T-helper 17 cell (primary cell): ENCODE results near the gene PRPSAP2. TPM values are rescaled to one million over a fixed set of nuclear protein-coding genes. Genes with fewer than 3 reads are reported as not detected.
"Not testable (repeated sequence)": the region's sequence is repeated elsewhere in the genome, so short reads cannot be mapped to it uniquely, and the experiment has no call there.

ENCODE experiments used
- ATAC-seq: fragments of 150-1000 bp; cut with Tn5 transposase; 2 replicates; pipeline ENCODE4 v1.10.0; 2021; ENCODE audit warnings: mild to moderate bottlenecking, moderate library complexity
- DNase-seq, 3 donors: peaks; one replicate each; pipeline versions ENCODE4 v3.0.0 to v3.0.0-alpha.2; 2020 to 2021
- H3K9me3 ChIP-seq: one replicate; pipeline ENCODE4 v1.7.0; 2013; ENCODE audit warnings: low read length, mild to moderate bottlenecking; ENCODE audit not compliant: control insufficient read depth, poor library complexity, severe bottlenecking
- H3K27ac Mint-ChIP-seq: one replicate; pipeline ENCODE4 v1.8.0; 2022; ENCODE audit warnings: mild to moderate bottlenecking, moderate library complexity, mixed read lengths
- H3K27me3 Mint-ChIP-seq: one replicate; pipeline ENCODE4 v1.8.0; 2022; ENCODE audit warnings: mixed read lengths
- H3K36me3 Mint-ChIP-seq: one replicate; pipeline ENCODE4 v1.8.0; 2022; ENCODE audit warnings: low read depth, mixed read lengths
- H3K4me1 Mint-ChIP-seq: one replicate; pipeline ENCODE4 v1.8.0; 2022; ENCODE audit warnings: mild to moderate bottlenecking, mixed read lengths
- H3K4me3 Mint-ChIP-seq: one replicate; pipeline ENCODE4 v1.8.0; 2022; ENCODE audit warnings: mild to moderate bottlenecking, moderate library complexity, mixed read lengths
- total RNA-seq, 4 donors: library from RNA in 2 of 4; stranded (reverse) in 2 of 4; gene quantifications; one replicate each; pipeline ENCODE4 v1.2.3 and lab custom pipeline; 2022 to 2026

The PRPSAP2 gene
- total RNA-seq, 2 donors from 2014 or later, result 26.3 to 27.9 TPM

DNA sequence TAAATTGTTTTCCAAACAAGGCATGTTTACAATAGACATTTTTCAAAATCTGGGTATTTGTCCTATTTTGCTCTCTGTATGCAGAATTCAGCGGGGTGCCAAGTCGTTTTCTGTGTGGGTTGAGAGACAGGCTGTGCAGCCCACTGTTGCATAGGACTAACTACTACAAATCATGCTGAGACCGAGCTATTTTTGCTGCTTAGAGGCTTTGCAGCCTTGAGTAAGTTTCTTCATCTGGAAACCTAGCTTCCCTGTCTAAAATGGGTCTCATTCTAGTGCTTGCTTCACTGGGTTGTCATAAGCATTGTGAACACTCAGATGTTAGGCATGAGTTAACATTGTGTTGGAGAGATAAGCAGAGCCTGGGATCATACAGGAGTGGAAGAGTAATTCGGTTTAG lies 1.3 kb downstream of the PRPSAP2 start:
- Mint-ChIP-seq H3K4me3 (peak overlapping the region; percentile 93), H3K4me1 (peaks cover 40% of the 10 kb centered on the region), H3K36me3 (no peaks in the 10 kb centered on the region), H3K27me3 (no peaks in the 10 kb centered on the region), H3K27ac (peak overlapping the region; percentile 87)
- ATAC-seq, result no peak
- H3K9me3 ChIP-seq, result no peaks in the 10 kb centered on the region
- DNase-seq, result no peak

DNA sequence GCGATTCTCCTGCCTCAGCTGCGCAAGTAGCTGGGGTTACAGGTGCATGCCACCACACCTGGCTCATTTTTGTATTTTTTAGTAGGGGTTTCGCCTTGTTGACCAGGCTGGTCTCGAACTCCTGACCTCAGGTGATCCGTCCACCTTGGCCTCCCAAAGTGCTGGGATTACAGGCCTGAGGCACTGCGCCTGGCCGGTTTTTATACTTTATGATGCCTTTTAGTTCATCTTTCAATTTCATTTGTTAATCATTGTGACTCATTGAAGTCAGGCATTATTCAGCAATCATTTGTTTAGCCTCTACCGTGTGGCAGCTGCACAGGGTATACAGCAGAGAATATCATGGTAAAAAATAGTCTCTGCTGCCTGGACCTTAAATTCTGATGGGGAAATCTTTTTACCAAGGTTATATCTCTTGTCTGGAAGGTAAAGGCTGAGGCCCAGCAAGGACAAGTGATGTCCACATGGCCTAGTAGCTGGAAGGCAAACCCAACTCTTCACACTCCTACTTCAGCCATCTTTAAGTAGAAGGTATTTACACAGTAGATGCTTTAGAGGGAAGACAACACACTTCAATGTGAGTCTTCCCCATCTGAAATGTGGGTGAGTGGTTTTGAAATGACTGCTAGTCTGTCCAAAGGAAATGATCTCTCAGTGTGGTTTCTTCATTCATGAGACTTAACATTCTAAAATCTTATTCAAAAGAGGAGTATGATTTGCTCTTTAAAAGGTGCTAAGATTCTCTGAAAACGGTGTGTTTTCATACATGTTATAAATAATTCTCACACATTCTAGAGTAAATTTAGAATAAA lies 2.4 kb downstream of the PRPSAP2 start:
- Mint-ChIP-seq H3K27ac (peak overlapping the region; percentile 75), H3K4me1 (peaks cover 37% of the 10 kb centered on the region), H3K36me3 (no peaks in the 10 kb centered on the region), H3K27me3 (no peaks in the 10 kb centered on the region), H3K4me3 (no peak overlapping the region)
- no peak for DNase-seq
- no peak for ATAC-seq
- no peaks in the 10 kb centered on the region for H3K9me3 ChIP-seq

DNA sequence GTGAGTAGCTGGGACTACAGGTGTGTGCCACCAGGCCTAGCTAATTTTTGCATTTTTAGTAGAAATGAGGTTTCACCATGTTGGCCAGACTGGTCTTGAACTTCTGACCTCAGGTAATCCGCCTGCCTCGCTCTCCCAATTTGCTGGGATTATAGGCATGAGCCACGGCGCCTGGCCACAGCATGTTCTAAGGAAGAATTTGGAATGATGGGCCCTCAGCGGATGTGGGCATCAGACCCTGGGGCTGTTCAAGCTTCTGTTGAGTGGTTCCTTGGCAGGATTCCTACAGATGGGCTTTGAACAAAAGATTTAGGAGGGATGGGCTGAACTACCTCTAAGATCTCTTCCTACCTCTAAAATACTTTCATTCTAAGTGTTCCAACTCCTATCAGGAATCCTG lies 4.1 kb downstream of the PRPSAP2 start:
- no peak for ATAC-seq
- no peak overlapping the region for H3K4me3 Mint-ChIP-seq
- H3K9me3 ChIP-seq, result no peaks in the 10 kb centered on the region
- no peak for DNase-seq
- H3K27ac Mint-ChIP-seq, result no peak overlapping the region
- H3K36me3 Mint-ChIP-seq, result peaks cover 4% of the 10 kb centered on the region
- peaks cover 24% of the 10 kb centered on the region for H3K4me1 Mint-ChIP-seq
- no peaks in the 10 kb centered on the region for H3K27me3 Mint-ChIP-seq

DNA sequence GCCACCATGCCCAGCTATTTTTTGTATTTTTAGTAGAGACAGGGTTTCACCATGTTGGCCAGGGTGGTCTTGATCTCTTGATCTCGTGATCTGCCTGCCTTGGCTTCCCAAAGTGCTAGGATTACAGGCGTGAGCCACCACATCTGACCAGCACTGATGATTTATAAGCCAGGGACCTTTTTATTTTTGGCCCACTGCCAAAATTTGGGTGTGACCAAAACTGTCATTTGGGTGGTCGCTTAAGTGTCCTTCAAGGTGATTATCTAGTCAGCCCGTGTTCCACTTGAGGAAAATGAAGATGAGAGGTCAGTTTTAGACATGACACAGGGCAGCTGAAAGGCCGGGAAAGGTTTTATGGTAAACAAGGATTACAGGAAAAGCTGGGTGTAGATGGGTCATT lies 7.1 kb downstream of the PRPSAP2 start:
- not testable (repeated sequence) for H3K27ac Mint-ChIP-seq, H3K36me3 Mint-ChIP-seq, ATAC-seq, H3K9me3 ChIP-seq, H3K4me3 Mint-ChIP-seq, H3K27me3 Mint-ChIP-seq, DNase-seq
- peaks cover 17% of the 10 kb centered on the region for H3K4me1 Mint-ChIP-seq

DNA sequence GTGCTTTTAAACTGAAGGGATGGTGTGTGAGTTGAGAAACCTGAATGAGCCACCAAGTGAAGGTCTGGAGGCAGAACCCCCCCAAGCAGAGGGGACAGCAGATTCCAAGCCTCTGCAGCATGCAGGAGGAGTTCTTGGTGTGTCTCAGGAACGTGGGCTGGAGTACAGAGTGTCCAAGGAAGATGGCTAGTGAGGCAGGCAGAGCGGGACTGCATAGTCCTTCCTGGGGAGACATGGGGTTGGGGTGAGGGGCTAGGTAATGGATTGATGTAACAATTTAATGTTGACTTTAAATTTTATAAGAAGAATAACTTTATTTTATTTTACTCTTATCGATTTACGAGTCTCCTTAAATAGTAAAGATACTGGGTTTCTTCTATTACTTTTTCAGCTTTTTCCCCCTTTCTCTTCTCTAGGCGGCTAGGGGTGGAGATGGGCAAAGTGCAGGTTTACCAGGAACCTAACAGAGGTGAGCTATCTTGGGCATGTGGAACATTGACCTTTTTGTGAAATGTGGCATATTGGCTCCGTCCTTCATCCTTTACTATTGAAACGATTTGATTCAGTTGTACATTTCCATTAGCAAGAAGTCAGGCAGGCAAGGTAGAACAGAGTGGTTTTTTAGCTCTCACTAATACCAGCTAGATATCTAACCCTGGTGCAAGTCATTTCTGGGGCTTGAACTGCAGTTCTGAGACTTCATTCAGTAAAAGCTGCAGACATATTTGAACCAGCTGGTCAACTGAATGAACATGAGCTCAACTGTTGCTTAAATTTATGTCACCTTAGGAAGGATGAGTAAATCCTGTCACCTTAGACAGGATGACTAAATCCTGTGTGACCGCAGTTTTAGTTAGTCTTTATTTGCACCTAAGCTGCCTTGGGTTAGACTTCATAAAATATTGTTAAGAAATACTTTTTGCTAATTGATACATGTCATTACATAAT lies 9.2 kb downstream of the PRPSAP2 start:
- Mint-ChIP-seq H3K27me3 (no peaks in the 10 kb centered on the region), H3K4me1 (peaks cover 5% of the 10 kb centered on the region), H3K36me3 (peaks cover 4% of the 10 kb centered on the region), H3K27ac (no peak overlapping the region), H3K4me3 (no peak overlapping the region)
- no peaks in the 10 kb centered on the region for H3K9me3 ChIP-seq
- DNase-seq (no peak), ATAC-seq (no peak)

DNA sequence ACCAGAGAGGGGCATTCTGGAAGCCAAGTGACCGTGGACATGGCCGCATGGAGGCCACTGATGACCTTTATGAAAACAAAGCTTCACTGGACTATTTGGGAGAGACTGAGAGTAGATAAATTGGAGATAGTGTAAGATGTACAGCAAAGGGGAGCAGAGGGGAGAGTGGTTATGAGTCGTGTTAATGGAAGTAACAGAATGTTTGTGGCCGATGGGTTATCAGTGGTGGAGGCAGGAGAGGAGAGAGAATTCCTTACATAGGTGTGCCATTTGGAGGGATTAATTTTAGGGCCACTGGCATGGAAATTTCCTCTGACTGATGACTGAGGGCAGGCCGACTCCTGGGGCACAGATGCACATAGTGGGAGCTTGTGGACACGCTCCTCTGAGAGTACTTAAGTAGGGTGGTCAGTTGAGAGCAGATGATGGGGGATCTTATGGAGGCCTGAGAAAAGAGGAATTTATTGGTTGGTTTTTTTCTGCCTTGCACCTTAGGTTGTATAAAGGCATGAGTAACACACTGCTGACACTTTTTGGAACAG lies 19.2 kb downstream of the PRPSAP2 start:
- Mint-ChIP-seq H3K4me3 (no peak overlapping the region), H3K27me3 (no peaks in the 10 kb centered on the region), H3K36me3 (peaks cover 16% of the 10 kb centered on the region), H3K27ac (no peak overlapping the region), H3K4me1 (peaks cover 13% of the 10 kb centered on the region)
- DNase-seq (no peak), ATAC-seq (no peak)
- H3K9me3 ChIP-seq, result no peaks in the 10 kb centered on the region

DNA sequence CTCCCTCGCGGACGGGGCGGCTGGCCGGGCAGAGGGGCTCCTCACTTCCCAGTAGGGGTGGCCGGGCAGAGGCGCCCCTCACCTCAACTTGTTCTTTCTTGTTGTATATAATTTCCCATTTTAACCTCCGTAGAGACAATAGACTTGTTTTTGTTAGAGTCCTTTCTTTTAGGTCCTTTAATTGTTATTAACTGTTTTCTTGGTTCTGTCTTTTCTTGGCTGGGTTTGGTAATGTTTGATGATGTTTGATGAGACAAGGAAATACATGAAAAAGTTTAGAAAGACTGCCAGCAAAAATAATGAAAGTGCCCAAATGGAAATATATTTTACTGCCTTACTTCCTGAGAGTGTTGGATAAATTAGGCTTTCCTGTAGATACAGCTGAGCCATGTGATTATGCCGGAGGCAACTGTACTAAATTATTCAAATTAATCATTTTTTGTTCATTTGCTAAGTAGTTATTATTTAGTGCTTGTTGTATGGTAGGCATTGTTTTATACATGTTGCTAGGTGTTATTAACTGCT lies 30.9 kb downstream of the PRPSAP2 start:
- Mint-ChIP-seq H3K36me3 (peaks cover 3% of the 10 kb centered on the region), H3K4me3 (no peak overlapping the region), H3K27me3 (no peaks in the 10 kb centered on the region), H3K27ac (no peak overlapping the region), H3K4me1 (peaks cover 11% of the 10 kb centered on the region)
- ATAC-seq (no peak), DNase-seq (no peak)
- no peaks in the 10 kb centered on the region for H3K9me3 ChIP-seq

DNA sequence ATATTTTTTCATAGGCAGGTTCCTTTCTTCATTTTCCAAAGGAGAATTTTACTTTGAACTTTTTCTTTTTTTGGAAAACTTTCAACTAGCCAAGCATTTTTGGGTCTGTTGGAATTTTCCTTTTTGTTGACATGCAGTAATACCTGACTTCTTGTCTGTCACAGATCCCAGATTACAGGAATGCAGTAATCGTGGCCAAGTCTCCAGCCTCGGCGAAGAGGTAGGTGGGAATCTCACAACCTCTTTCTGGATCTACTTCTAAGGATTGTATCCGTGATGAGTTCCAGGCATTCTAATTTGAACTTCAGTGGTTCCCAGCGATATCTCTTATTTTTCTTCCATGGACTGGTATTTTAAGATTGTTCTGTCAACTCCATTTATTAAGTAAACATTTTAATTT lies 31.7 kb downstream of the PRPSAP2 start:
- no peak for DNase-seq
- Mint-ChIP-seq H3K27ac (no peak overlapping the region), H3K36me3 (peaks cover 3% of the 10 kb centered on the region), H3K27me3 (no peaks in the 10 kb centered on the region), H3K4me3 (no peak overlapping the region), H3K4me1 (peaks cover 8% of the 10 kb centered on the region)
- no peaks in the 10 kb centered on the region for H3K9me3 ChIP-seq
- no peak for ATAC-seq

DNA sequence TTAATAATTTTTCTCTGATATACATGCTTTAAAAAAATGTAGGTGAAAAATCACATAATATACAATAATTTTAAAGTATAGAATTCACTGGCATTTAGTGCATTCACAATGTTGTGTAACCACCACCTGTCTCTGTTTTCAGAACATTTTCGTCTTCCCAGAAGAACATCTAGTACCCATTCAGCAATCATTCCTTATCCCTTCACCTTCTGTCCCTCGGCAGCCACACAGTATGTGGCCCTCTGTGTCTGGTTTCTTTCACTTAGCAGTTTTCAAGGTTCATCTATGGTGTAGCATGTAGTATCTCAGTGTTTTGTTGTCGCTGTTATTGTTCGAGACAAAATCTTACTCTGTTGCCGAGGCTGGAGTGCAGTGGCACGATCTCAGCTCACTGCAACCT lies 33.6 kb downstream of the PRPSAP2 start:
- H3K9me3 ChIP-seq, result no peaks in the 10 kb centered on the region
- no peak for ATAC-seq
- Mint-ChIP-seq H3K4me3 (no peak overlapping the region), H3K27me3 (no peaks in the 10 kb centered on the region), H3K36me3 (peaks cover 6% of the 10 kb centered on the region), H3K4me1 (peaks cover 7% of the 10 kb centered on the region), H3K27ac (no peak overlapping the region)
- DNase-seq, result no peak

DNA sequence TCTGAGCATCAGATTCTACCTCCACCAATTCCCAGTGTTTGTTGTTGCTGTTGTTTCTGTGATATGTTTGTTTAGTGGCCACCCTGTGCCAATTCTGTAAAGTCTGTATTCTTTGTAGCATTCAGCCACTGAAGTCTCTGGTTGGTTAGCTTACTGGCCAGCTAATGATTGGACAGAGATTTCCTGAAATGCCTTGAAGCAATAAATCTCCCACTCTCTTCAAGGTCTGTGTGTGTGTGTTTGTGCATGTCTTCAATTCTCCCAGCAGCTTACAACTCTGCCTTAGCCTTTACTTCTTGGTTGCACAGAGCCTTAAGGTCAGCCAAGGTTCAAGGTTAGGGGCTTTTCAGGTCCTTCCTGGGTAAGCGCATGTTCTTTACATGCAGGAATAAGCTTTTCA lies 38.2 kb downstream of the PRPSAP2 start:
- Mint-ChIP-seq H3K27me3 (no peaks in the 10 kb centered on the region), H3K36me3 (peaks cover 8% of the 10 kb centered on the region), H3K4me3 (no peak overlapping the region), H3K4me1 (peaks cover 19% of the 10 kb centered on the region), H3K27ac (no peak overlapping the region)
- H3K9me3 ChIP-seq, result no peaks in the 10 kb centered on the region
- DNase-seq (no peak), ATAC-seq (no peak)

DNA sequence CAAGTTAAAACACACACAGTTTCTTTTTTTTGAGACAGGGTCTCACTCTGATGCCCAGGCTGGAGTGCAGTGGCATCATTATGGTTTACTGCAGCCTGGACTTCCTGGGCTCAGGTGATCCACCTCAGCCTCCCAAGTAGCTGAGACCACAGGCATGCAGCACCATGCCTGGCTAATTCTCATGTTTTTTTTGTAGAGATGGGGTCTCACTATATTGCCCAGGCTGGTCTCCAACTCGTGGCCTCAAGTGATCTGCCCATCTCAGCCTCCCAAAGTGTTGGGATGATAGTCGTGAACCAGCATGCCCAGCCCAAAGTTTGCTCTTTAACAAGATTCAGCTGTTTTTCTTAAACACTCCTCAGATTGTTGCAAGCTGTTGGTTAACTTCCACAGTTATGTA lies 39.0 kb downstream of the PRPSAP2 start:
- Mint-ChIP-seq H3K27me3 (no peaks in the 10 kb centered on the region), H3K27ac (no peak overlapping the region), H3K4me3 (no peak overlapping the region), H3K4me1 (peaks cover 23% of the 10 kb centered on the region), H3K36me3 (peaks cover 8% of the 10 kb centered on the region)
- ATAC-seq, result no peak
- DNase-seq, result no peak
- H3K9me3 ChIP-seq, result no peaks in the 10 kb centered on the region

DNA sequence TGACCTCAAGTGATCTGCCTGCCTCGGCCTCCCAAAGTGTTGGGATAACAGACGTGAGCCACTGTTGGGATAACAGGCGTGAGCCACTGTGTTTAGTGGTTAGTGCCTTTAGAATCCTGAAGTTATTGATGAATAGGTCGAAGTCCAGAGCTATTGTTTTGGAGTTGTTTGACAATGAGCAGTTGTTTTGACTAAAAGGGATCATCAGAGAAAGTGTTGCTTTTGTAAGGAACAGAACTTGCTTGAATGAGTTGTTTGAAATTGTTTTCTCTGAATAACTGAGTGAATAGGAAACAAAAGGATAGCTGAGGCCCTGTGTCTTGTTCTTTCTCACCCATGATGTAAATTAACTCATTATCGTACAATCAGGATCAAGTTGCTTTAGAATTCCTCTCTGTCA lies 46.6 kb downstream of the PRPSAP2 start:
- no peaks in the 10 kb centered on the region for H3K9me3 ChIP-seq
- Mint-ChIP-seq H3K27ac (no peak overlapping the region), H3K4me3 (no peak overlapping the region), H3K4me1 (peaks cover 26% of the 10 kb centered on the region), H3K36me3 (peaks cover 2% of the 10 kb centered on the region), H3K27me3 (no peaks in the 10 kb centered on the region)
- DNase-seq (no peak), ATAC-seq (no peak)

DNA sequence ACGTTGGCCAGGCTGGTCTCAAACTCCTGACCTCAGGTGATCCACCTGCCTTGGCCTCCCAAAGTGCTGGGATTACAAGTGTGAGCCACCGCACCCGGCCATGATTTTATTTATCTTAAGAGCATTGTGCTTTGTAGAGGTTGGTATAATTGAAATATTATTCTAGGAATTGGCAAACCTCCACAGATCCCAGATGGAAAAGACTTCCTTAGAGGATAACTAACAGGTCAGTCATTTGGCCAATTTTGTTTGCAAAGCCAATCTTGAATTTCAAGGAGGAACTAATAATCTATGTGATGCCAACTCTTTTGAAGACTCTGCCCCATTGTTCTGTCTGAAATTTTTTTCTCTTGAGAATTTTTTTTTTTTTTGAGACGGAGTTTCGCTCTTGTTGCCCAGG lies 47.3 kb downstream of the PRPSAP2 start:
- ATAC-seq (no peak), DNase-seq (no peak)
- Mint-ChIP-seq H3K27me3 (no peaks in the 10 kb centered on the region), H3K4me3 (no peak overlapping the region), H3K36me3 (peaks cover under 1% of the 10 kb centered on the region), H3K4me1 (peaks cover 24% of the 10 kb centered on the region), H3K27ac (no peak overlapping the region)
- H3K9me3 ChIP-seq, result no peaks in the 10 kb centered on the region
